A673 (cell line): ENCODE measurements around the gene TRIM26. TPM values are rescaled to one million over a fixed set of nuclear protein-coding genes. Genes with fewer than 3 reads are reported as not detected.

Source experiments
- Bru-seq: library from RNA; stranded (reverse); fragments of 400-500 nt; gene quantifications from one replicate; lab custom pipeline; 2021; lab: Mats Ljungman, UMichigan
- BruChase-seq, 2 experiments: library from RNA; stranded (reverse); fragments of 400-500 nt; gene quantifications; one replicate each; lab custom pipeline; 2021; lab: Mats Ljungman, UMichigan
- BruUV-seq: library from RNA; stranded (reverse); fragments of 400-500 nt; replicated peaks from 2 replicates; lab custom pipeline; 2021; lab: Mats Ljungman, UMichigan
- CTCF ChIA-PET: fragments of 300-600 bp; sonication (Branson Sonifier 250); formaldehyde crosslinking; loops from one replicate; lab custom pipeline; 2022; ENCODE audit warnings: antibody characterized with exemption; lab: Charles Lee
- POLR2A ChIA-PET: fragments of 300-600 bp; sonication (Branson Sonifier 250); formaldehyde crosslinking; loops from one replicate; lab custom pipeline; 2022; ENCODE audit warnings: antibody characterized with exemption; ENCODE audit not compliant: low non-redundant PET; lab: Charles Lee
- DNase-seq: peaks from one replicate; pipeline ENCODE4 v3.0.0-alpha.2; 2015; ENCODE audit warnings: low spot score
- H3K27ac ChIP-seq: fragments of 200-600 bp; sonication (generic); 2 replicates; pipeline ENCODE4 v1.5.1; 2016; ENCODE audit warnings: mixed run types, low read depth, mild to moderate bottlenecking, mixed read lengths, antibody characterized with exemption, low read length; ENCODE audit not compliant: poor library complexity, severe bottlenecking
- H3K27me3 ChIP-seq: fragments of 200-600 bp; sonication (generic); replicated peaks from 2 replicates; pipeline ENCODE4 v1.6.1; 2017; ENCODE audit warnings: mixed run types, low read depth, mild to moderate bottlenecking, mixed read lengths, antibody characterized with exemption, low read length; ENCODE audit not compliant: insufficient read depth, poor library complexity
- H3K36me3 ChIP-seq: fragments of 200-600 bp; sonication (generic); 2 replicates; pipeline ENCODE4 v1.6.1; 2016; ENCODE audit warnings: mixed run types, mild to moderate bottlenecking, mixed read lengths, antibody characterized with exemption, low read length; ENCODE audit not compliant: insufficient read depth, poor library complexity, severe bottlenecking
- H3K4me1 ChIP-seq: fragments of 200-600 bp; sonication (generic); 2 replicates; pipeline ENCODE4 v1.6.1; 2017; ENCODE audit warnings: mixed run types, mild to moderate bottlenecking, mixed read lengths, antibody characterized with exemption, low read length; ENCODE audit not compliant: insufficient read depth, poor library complexity, severe bottlenecking
- H3K4me3 ChIP-seq: fragments of 200-600 bp; sonication (generic); 2 replicates; pipeline ENCODE4 v1.5.1; 2016; ENCODE audit warnings: low read depth, mixed run types, mild to moderate bottlenecking, mixed read lengths, low read length; ENCODE audit not compliant: poor library complexity, severe bottlenecking
- H3K9me3 ChIP-seq: fragments of 200-600 bp; sonication (generic); 2 replicates; pipeline ENCODE4 v1.6.1; 2016; ENCODE audit warnings: mixed run types, low read depth, mild to moderate bottlenecking, mixed read lengths, antibody characterized with exemption, low read length; ENCODE audit not compliant: poor library complexity, severe bottlenecking
- CTCF ChIP-seq: fragments of 300-800, 200-600 bp; sonication (generic); conservative IDR thresholded peaks from 2 replicates; pipeline ENCODE4 v1.5.1; 2017; ENCODE audit warnings: low read depth, mild to moderate bottlenecking, antibody characterized with exemption, low read length, moderate library complexity, mixed read lengths
- EZH2 ChIP-seq: fragments of 200-600 bp; sonication (generic); IDR thresholded peaks from 2 replicates; pipeline ENCODE4 v1.6.1; 2017; ENCODE audit warnings: borderline replicate concordance, low read depth, mild to moderate bottlenecking, mixed read lengths, antibody characterized with exemption, low read length; ENCODE audit not compliant: poor library complexity, severe bottlenecking
- intact Hi-C: fragments of 100-400 bp; cut with micrococcal nuclease; formaldehyde crosslinking; loops from one replicate; pipeline ENCODE4 v1.10.0; 2022; ENCODE audit not compliant: unreplicated experiment
- long read RNA-seq: library from polyadenylated mRNA; stranded (forward); transcript quantifications from one replicate; pipeline ENCODE4 v2.0.0, GENCODE V29; 2022
- total RNA-seq: library from RNA; stranded (reverse); gene quantifications from 2 replicates; pipeline ENCODE4 v1.2.3, GENCODE V29; 2021

Gene TRIM26
- total RNA-seq (38.6 and 41.3 TPM in 2 replicates), Bru-seq, nascent RNA (percentile 83 among the genes with signal in this experiment), BruChase-seq, experiment 1, labeled RNA remaining after a 2-hour chase (percentile 88 among the genes with signal in this experiment), BruChase-seq, experiment 2, labeled RNA remaining after a 6-hour chase (percentile 83 among the genes with signal in this experiment)
- long read RNA-seq, transcript TRIM26-267 (9 exons, 3,318 nt): major isoform, 5 of 43 reads
- long read RNA-seq, partial matches to known transcripts: 6 of 43 reads
- long read RNA-seq, other reads (novel, unspliced or antisense): 31 of 43 reads

GRCh38 chr6:30212865-30213666, at the start of gene TRIM26:
TSS of gene TRIM26 (minus strand) at chr6:30213406. CDS start at chr6:30199103, 14,303 bp downstream.
- ChIA-PET POLR2A (interaction anchor here (0.6 to 0.8 kb wide), 3 partner anchors 9 to 80 kb away, joined by 3 read pairs; no protein-coding TSS in a partner anchor), CTCF (interaction anchor here (0.6 to 0.8 kb wide), 2 partner anchors 82 to 383 kb away, joined by 3 to 18 read pairs; no protein-coding TSS in a partner anchor)
- Histone ChIP-seq H3K27me3 (no peaks in the 10 kb centered on the region), H3K4me3 (peak within 1 kb of the TSS; percentile 74), H3K27ac (peak within 1 kb of the TSS; percentile 82), H3K9me3 (no peaks in the 10 kb centered on the region), H3K4me1 (peaks cover 22% of the 10 kb centered on the region), H3K36me3 (no peaks in the 10 kb centered on the region)
- no TSS peak for BruUV-seq
- no peak for TF ChIP-seq CTCF
- no peak for TF ChIP-seq EZH2
- intact Hi-C loops: loop anchor here (10.0 kb wide), 1 partner anchor 112 kb away; the partner anchor contains the start of gene TRIM39
- peak; percentile 99 for DNase-seq

GRCh38 chr6:30260036-30260504, 46.9 kb upstream of the TRIM26 start:
- BruUV-seq: no TSS peak
- Histone ChIP-seq H3K4me3 (peak overlapping the region; percentile 70), H3K27ac (no peak overlapping the region), H3K4me1 (peaks cover 5% of the 10 kb centered on the region), H3K36me3 (no peaks in the 10 kb centered on the region), H3K9me3 (no peaks in the 10 kb centered on the region), H3K27me3 (peaks cover 6% of the 10 kb centered on the region)
- intact Hi-C loops: no loop called here
- no peak for TF ChIP-seq CTCF
- TF ChIP-seq EZH2: no peak
- CTCF ChIA-PET: no interaction called here
- no peak for DNase-seq
- POLR2A ChIA-PET: no interaction called here
